ENCODE data around the gene ADAMTS15. TPM values are rescaled to one million over a fixed set of nuclear protein-coding genes. Genes with fewer than 3 reads are reported as not detected.
A peak's percentile ranks its signal among the peaks of the same experiment; 100 is the strongest.

The ADAMTS15 gene
- total RNA-seq, 3 donors from 2014 or later, result 1.8 to 7.8 (median 3.5) TPM

- Histone ChIP-seq H3K36me3 (ENCODE audit: low read depth) (no peaks in the 10 kb centered on the region), H3K9me3 (no peaks in the 10 kb centered on the region), H3K4me1 (ENCODE audit: low read depth) (peaks cover 4% of the 10 kb centered on the region), H3K4me3 (no peak overlapping the region)
- TF ChIP-seq CTCF (IDR thresholded peaks at IDR 0.05), result no peak
- ATAC-seq (no peak), DNase-seq (no peak)
- intact Hi-C loops (cut with DNase I, micrococcal nuclease), result no loop called here
Measured at GRCh38 chr11:130454491-130455252, 6.2 kb downstream of the ADAMTS15 start.

GRCh38 chr11:130455483-130456127 lies 7.2 kb downstream of the ADAMTS15 start:
- intact Hi-C loops (cut with DNase I, micrococcal nuclease), result no loop called here
- peak; percentile 79 for ATAC-seq
- no peaks in the 10 kb centered on the region for H3K4me1 ChIP-seq (ENCODE audit: low read depth)
- DNase-seq, result peak in 2 of 3 donors; percentile 44 to 59
- H3K9me3 ChIP-seq, result no peaks in the 10 kb centered on the region
- no peak for TF ChIP-seq CTCF (IDR thresholded peaks at IDR 0.05)
- H3K36me3 ChIP-seq (ENCODE audit: low read depth), result no peaks in the 10 kb centered on the region
- H3K4me3 ChIP-seq, result no peak overlapping the region

- ATAC-seq (no peak), DNase-seq (no peak)
- Histone ChIP-seq H3K4me1 (ENCODE audit: low read depth) (no peaks in the 10 kb centered on the region), H3K9me3 (no peaks in the 10 kb centered on the region), H3K36me3 (ENCODE audit: low read depth) (no peaks in the 10 kb centered on the region), H3K4me3 (no peak overlapping the region)
- TF ChIP-seq CTCF (IDR thresholded peaks at IDR 0.05), result no peak
- intact Hi-C loops (cut with DNase I, micrococcal nuclease), result no loop called here
Measured at GRCh38 chr11:130456286-130456685, 7.8 kb downstream of the ADAMTS15 start.

- intact Hi-C loops (cut with DNase I, micrococcal nuclease), result no loop called here
- Histone ChIP-seq H3K36me3 (ENCODE audit: low read depth) (no peaks in the 10 kb centered on the region), H3K9me3 (no peaks in the 10 kb centered on the region), H3K4me3 (no peak overlapping the region), H3K4me1 (ENCODE audit: low read depth) (no peaks in the 10 kb centered on the region)
- ATAC-seq (no peak), DNase-seq (peak in 1 of 3 donors; percentile 25)
- TF ChIP-seq CTCF (IDR thresholded peaks at IDR 0.05), result no peak
Measured at GRCh38 chr11:130457623-130458409, 9.4 kb downstream of the ADAMTS15 start.

GRCh38 chr11:130458410-130458729 lies 9.9 kb downstream of the ADAMTS15 start:
- no peak for DNase-seq
- ATAC-seq, result no peak
- Histone ChIP-seq H3K4me3 (no peak overlapping the region), H3K9me3 (no peaks in the 10 kb centered on the region), H3K4me1 (ENCODE audit: low read depth) (no peaks in the 10 kb centered on the region), H3K36me3 (ENCODE audit: low read depth) (no peaks in the 10 kb centered on the region)
- intact Hi-C loops (cut with DNase I, micrococcal nuclease), result no loop called here
- no peak for TF ChIP-seq CTCF (IDR thresholded peaks at IDR 0.05)

Data from mucosa of descending colon (tissue), 3 donors.